NT2/D1 (cell line): ENCODE results near the gene NFIA.

ENCODE experiments used
- DNase-seq: peaks from one replicate; pipeline ENCODE4 v3.0.0-alpha.2; 2011; ENCODE audit warnings: low read depth, low spot score
- H3K27me3 ChIP-seq: 2 replicates; pipeline ENCODE4 v1.6.0; 2011; ENCODE audit warnings: mild to moderate bottlenecking; ENCODE audit not compliant: insufficient read length, insufficient read depth
- H3K36me3 ChIP-seq: 2 replicates; pipeline ENCODE4 v1.6.1; 2011; ENCODE audit warnings: mild to moderate bottlenecking, low read length, mixed read lengths; ENCODE audit not compliant: insufficient read depth, insufficient read length
- H3K4me1 ChIP-seq: 2 replicates; pipeline ENCODE4 v1.5.1; 2011; ENCODE audit not compliant: insufficient read depth, insufficient read length
- H3K4me3 ChIP-seq: 2 replicates; pipeline ENCODE4 v1.5.1; 2011; ENCODE audit warnings: low read depth; ENCODE audit not compliant: insufficient read length
- H3K9ac ChIP-seq: 2 replicates; pipeline ENCODE4 v1.6.0; 2011; ENCODE audit warnings: low read depth; ENCODE audit not compliant: insufficient read length
- H3K9me3 ChIP-seq: 2 replicates; pipeline ENCODE4 v1.5.1; 2011; ENCODE audit warnings: mild to moderate bottlenecking, low read length; ENCODE audit not compliant: insufficient read depth
- SUZ12 ChIP-seq: IDR thresholded peaks from 2 replicates; pipeline ENCODE4 v1.6.1; 2011; ENCODE audit not compliant: insufficient read length, insufficient read depth; ENCODE audit errors: extremely low read depth
- YY1 ChIP-seq: IDR thresholded peaks from 2 replicates; pipeline ENCODE4 v1.6.1; 2011; ENCODE audit not compliant: insufficient read length, insufficient read depth
- ZNF274 ChIP-seq: IDR thresholded peaks from 2 replicates; pipeline ENCODE4 v1.6.1; 2011; ENCODE audit warnings: mild to moderate bottlenecking, low read depth, low read length

The NFIA gene

GRCh38 chr1:61451572-61451968 lies 369.2 kb downstream of the NFIA start:
- Histone ChIP-seq H3K9me3 (no peaks in the 10 kb centered on the region), H3K4me3 (no peak overlapping the region), H3K36me3 (no peaks in the 10 kb centered on the region), H3K4me1 (no peaks in the 10 kb centered on the region), H3K27me3 (peaks cover 2% of the 10 kb centered on the region), H3K9ac (no peak overlapping the region)
- no peak for DNase-seq
- no peak for TF ChIP-seq SUZ12
- no peak for TF ChIP-seq YY1
- TF ChIP-seq ZNF274, result no peak

- no peak overlapping the region for H3K4me3 ChIP-seq
- peaks cover 2% of the 10 kb centered on the region for H3K27me3 ChIP-seq
- H3K4me1 ChIP-seq, result no peaks in the 10 kb centered on the region
- TF ChIP-seq ZNF274 (no peak), YY1 (no peak), SUZ12 (no peak)
- no peaks in the 10 kb centered on the region for H3K9me3 ChIP-seq
- H3K9ac ChIP-seq, result no peak overlapping the region
- H3K36me3 ChIP-seq, result no peaks in the 10 kb centered on the region
- no peak for DNase-seq
Observed at GRCh38 chr1:61452176-61453035, 370.0 kb downstream of the NFIA start.

DNA sequence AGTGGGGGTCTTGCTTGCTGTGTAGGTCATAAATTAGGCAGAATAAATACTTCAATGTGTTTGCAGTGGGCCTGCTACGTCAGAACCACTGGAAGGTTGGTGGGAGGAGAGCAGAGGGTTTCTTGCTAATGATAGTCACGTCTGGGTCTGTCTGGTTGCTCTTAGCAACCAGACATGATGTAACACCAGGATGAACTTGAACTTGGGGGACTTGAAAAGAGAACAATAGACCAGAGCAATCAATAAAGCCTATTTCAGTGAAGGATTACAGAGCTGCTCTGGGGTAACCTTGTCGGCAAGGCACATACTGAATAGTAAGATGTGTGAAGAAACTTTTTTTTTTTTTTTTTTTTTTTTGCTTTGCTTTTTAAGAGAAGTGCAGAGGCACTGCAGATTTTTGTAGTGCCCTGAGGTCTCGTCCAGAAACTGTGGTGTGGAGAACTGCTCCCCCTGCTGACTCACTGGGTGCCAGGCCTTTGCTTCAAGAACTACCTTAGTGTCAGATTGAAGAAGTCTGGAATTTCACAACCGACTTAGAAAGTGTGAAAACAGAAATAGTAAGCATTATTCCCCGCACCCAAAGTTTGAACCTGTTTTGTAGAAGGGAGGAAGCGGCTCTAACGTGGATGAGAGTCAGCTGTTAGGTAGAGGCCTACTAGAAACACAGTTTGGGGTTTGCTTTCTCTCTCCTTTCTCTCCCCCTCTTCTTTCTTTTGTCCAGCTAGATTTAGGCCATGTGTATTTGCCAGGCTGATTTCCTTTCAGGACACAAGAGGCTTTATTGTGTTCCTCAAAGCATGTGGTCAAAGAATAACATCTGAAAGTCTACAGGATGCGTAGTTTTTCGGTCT lies 371.0 kb downstream of the NFIA start:
- Histone ChIP-seq H3K4me3 (no peak overlapping the region), H3K36me3 (no peaks in the 10 kb centered on the region), H3K4me1 (no peaks in the 10 kb centered on the region), H3K27me3 (peaks cover 2% of the 10 kb centered on the region), H3K9ac (no peak overlapping the region), H3K9me3 (no peaks in the 10 kb centered on the region)
- no peak for TF ChIP-seq YY1
- no peak for TF ChIP-seq SUZ12
- no peak for TF ChIP-seq ZNF274
- peak; percentile 91 for DNase-seq

DNA sequence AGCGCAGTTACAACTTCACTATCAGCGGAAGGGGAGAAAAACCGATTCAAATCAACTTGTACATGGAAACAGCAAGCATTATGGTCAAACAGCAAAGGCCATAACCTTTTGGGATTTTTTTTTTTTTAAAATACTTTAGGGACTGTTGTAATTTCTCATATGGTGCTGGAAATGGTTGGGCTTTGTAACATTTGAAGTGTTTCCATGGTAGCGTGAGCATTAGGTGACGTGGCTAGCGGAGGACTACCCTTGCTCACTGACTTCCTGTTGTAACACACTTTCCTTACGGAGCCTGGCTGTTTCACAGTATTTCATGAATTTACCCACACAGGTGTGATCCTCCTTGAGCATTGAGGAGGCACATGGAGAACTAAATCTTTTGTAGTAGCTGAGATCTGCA lies 373.0 kb downstream of the NFIA start:
- Histone ChIP-seq H3K27me3 (no peaks in the 10 kb centered on the region), H3K4me3 (no peak overlapping the region), H3K36me3 (no peaks in the 10 kb centered on the region), H3K9me3 (no peaks in the 10 kb centered on the region), H3K9ac (no peak overlapping the region), H3K4me1 (no peaks in the 10 kb centered on the region)
- no peak for DNase-seq
- TF ChIP-seq ZNF274 (no peak), YY1 (no peak), SUZ12 (no peak)

DNA sequence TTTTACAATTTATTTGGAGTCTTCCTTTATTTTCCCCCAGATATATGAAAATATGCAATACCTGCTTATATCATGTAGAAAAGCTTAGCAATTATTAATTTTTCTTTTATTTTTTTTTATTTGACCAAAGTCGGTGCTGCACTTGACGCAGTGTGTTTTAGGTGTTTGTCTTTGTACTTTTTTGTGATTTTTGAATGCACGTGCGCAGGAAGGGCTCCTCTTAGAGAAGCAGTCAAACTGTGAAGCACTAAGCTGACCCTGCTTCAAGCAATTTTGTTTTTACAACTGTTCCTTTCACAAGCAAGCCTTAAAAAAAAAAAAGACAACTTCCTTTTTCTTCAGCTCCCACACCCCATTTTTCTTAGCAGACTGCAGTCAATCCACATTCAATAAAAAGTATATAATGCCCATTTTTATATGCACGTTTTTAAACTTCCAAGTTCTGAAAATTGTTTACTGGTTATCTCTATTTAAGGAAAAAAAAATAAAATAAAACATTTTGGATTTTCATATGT lies 375.2 kb downstream of the NFIA start:
- H3K9me3 ChIP-seq, result no peaks in the 10 kb centered on the region
- TF ChIP-seq YY1, result no peak
- no peak for TF ChIP-seq ZNF274
- TF ChIP-seq SUZ12, result no peak

GRCh38 chr1:61459345-61459744 lies 377.0 kb downstream of the NFIA start:
- H3K4me3 ChIP-seq, result no peak overlapping the region
- no peak for TF ChIP-seq SUZ12
- TF ChIP-seq ZNF274, result no peak
- no peak for TF ChIP-seq YY1
- H3K9ac ChIP-seq, result no peak overlapping the region
- peaks cover 6% of the 10 kb centered on the region for H3K27me3 ChIP-seq
- no peaks in the 10 kb centered on the region for H3K9me3 ChIP-seq
- no peaks in the 10 kb centered on the region for H3K4me1 ChIP-seq
- H3K36me3 ChIP-seq, result no peaks in the 10 kb centered on the region
- DNase-seq, result no peak

More for the DNA sequence above, 375.2 kb downstream of the NFIA start:
- Histone ChIP-seq H3K27me3 (no peaks in the 10 kb centered on the region), H3K36me3 (no peaks in the 10 kb centered on the region), H3K4me1 (no peaks in the 10 kb centered on the region), H3K9ac (no peak overlapping the region), H3K4me3 (no peak overlapping the region)
- no peak for DNase-seq

- no peak overlapping the region for H3K4me3 ChIP-seq
- H3K36me3 ChIP-seq, result no peaks in the 10 kb centered on the region
- no peak for DNase-seq
- no peak overlapping the region for H3K9ac ChIP-seq
- peaks cover 8% of the 10 kb centered on the region for H3K27me3 ChIP-seq
- H3K4me1 ChIP-seq, result no peaks in the 10 kb centered on the region
- TF ChIP-seq YY1 (no peak), ZNF274 (no peak), SUZ12 (no peak)
- H3K9me3 ChIP-seq, result no peaks in the 10 kb centered on the region
Observed at GRCh38 chr1:61460191-61460590, 377.8 kb downstream of the NFIA start.
